Natural killer cell (primary cell): Measurements from ENCODE around the gene PASD1. TPM values are rescaled to one million over a fixed set of nuclear protein-coding genes. Genes with fewer than 3 reads are reported as not detected.

Experiments used
- ATAC-seq, 3 donors: fragments of 150-1000 bp in 2 of 3; fragments of 200-7000 bp in 1 of 3; cut with Tn5 transposase; 1 replicate in 1 of 3; 2 replicates in 2 of 3; pipeline ENCODE4 v1.10.0; 2021; ENCODE audit warnings: mild to moderate bottlenecking in 2 of 3, moderate library complexity in 2 of 3
- DNase-seq, 2 donors: peaks; one replicate each; pipeline versions ENCODE4 v3.0.0 to v3.0.0-alpha.2; 2013 to 2021; ENCODE audit warnings: mixed read lengths in 1 of 2
- H3K27ac ChIP-seq: one replicate; pipeline ENCODE4 v1.5.1; 2013; ENCODE audit warnings: mild to moderate bottlenecking, low read length
- H3K27me3 ChIP-seq: one replicate; pipeline ENCODE4 v1.6.1; 2013; ENCODE audit warnings: low read length; ENCODE audit not compliant: control insufficient read depth, insufficient read depth
- H3K36me3 ChIP-seq: one replicate; pipeline ENCODE4 v1.6.1; 2013; ENCODE audit warnings: low read length; ENCODE audit not compliant: control insufficient read depth, insufficient read depth
- H3K4me1 ChIP-seq: one replicate; pipeline ENCODE4 v1.6.1; 2013; ENCODE audit warnings: low read length; ENCODE audit not compliant: control insufficient read depth, insufficient read depth
- H3K4me3 ChIP-seq: one replicate; pipeline ENCODE4 v1.5.1; 2013; ENCODE audit warnings: low read length
- H3K9me3 ChIP-seq: one replicate; pipeline ENCODE4 v1.6.1; 2013; ENCODE audit warnings: low read length; ENCODE audit not compliant: control insufficient read depth, insufficient read depth
- H3K27ac Mint-ChIP-seq, 2 donors: one replicate each; pipeline ENCODE4 v1.8.0; 2022; ENCODE audit warnings: mild to moderate bottlenecking in 2 of 2, mixed read lengths in 2 of 2, moderate library complexity in 1 of 2
- H3K27me3 Mint-ChIP-seq, 2 donors: one replicate each; pipeline ENCODE4 v1.8.0; 2022; ENCODE audit warnings: low read depth in 2 of 2, mixed read lengths in 2 of 2
- H3K36me3 Mint-ChIP-seq: one replicate; pipeline ENCODE4 v1.8.0; 2022; ENCODE audit warnings: mixed read lengths
- H3K4me1 Mint-ChIP-seq, 2 donors: one replicate each; pipeline ENCODE4 v1.8.0; 2022; ENCODE audit warnings: mixed read lengths in 2 of 2
- H3K4me3 Mint-ChIP-seq: one replicate; pipeline ENCODE4 v1.8.0; 2022; ENCODE audit warnings: mild to moderate bottlenecking, moderate library complexity, mixed read lengths
- H3K9me3 Mint-ChIP-seq, 2 donors: one replicate each; pipeline ENCODE4 v1.8.0; 2022; ENCODE audit warnings: mixed read lengths in 2 of 2
- CTCF ChIP-seq: fragments of 200-600 bp; IDR thresholded peaks from one replicate; pipeline ENCODE4 v1.8.0; 2022; ENCODE audit warnings: antibody characterized with exemption
- WGBS: methylation state at CpG from one replicate; pipeline ENCODE4 v1.1.7; 2013; ENCODE audit warnings: missing lambda C conversion rate; ENCODE audit not compliant: insufficient coverage; 5-methylcytosine and 5-hydroxymethylcytosine counted together
- intact Hi-C: fragments of 100-400 bp; cut with micrococcal nuclease; formaldehyde crosslinking; loops from one replicate; pipeline ENCODE4 v1.14.2; 2022
- total RNA-seq, 4 donors: library from RNA; stranded (reverse); fragments of 120-200 nt in 1 of 4; gene quantifications; one replicate each; pipeline versions ENCODE4 v1.2.3 to v1.2.4, GENCODE V29; 2013 to 2022

PASD1 gene
- total RNA-seq, 3 donors from 2014 or later (not counting 1 experiment from before 2014, with no cell fraction given): not detected

DNA sequence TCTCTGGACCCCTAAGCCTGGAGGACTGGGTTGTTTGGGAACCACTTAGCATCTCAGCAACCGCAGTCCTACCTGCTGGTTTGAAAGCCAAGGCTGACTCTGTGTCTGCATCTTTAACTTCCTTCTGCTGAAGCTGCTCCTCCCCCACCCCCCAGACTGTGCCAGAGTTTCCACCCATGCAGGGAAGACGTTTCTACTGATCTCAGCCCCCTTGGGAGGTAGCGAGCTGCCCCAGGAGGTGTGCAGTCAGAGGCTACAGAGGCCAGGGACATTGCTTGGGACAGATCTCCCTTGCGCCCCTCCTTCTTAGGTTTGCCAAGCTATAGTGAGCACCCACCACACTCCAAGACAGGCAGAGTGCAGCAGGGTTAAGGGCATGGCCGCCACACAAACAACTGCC is 147.7 kb downstream of the PASD1 start:
- ATAC-seq: no peak
- Histone ChIP-seq H3K27ac (no peak overlapping the region), H3K4me1 (no peaks in the 10 kb centered on the region), H3K36me3 (no peaks in the 10 kb centered on the region), H3K9me3 (no peaks in the 10 kb centered on the region), H3K27me3 (no peaks in the 10 kb centered on the region), H3K4me3 (no peak overlapping the region)
- DNase-seq: no peak
- H3K9me3 Mint-ChIP-seq: no peaks in the 10 kb centered on the region
- no peaks in the 10 kb centered on the region for H3K36me3 Mint-ChIP-seq
- WGBS: 62% methylated on average over 5 of the region's 5 CpGs
- H3K27ac Mint-ChIP-seq: no peak overlapping the region
- intact Hi-C loops: no loop called here
- peaks cover 0 to 7% of the 10 kb centered on the region in 2 donors for H3K27me3 Mint-ChIP-seq
- no peak overlapping the region for H3K4me3 Mint-ChIP-seq
- no peak for TF ChIP-seq CTCF
- no peaks in the 10 kb centered on the region for H3K4me1 Mint-ChIP-seq

DNA sequence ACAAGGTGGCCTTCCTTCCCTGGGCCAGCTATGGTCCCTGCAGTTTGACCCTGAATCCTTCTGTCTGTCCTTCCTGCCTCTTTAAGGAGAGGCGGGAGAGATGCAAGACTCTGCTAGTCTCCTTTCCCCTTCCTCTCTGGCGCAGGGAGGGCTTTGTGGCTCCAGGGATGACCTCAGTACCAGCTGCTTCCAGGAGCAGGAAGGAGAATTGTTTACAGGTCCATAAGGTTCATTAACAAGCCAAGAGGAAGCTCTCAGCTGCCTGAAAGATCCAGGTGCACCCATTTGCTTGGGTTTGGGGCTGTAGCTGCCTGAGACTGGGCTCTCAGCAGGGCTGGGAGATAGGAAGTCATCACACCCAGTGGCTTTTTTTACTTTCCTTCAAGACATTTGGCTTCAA is 148.3 kb downstream of the PASD1 start:
- H3K27ac Mint-ChIP-seq: no peak overlapping the region
- no peaks in the 10 kb centered on the region for H3K4me1 Mint-ChIP-seq
- TF ChIP-seq CTCF: no peak
- no peaks in the 10 kb centered on the region for H3K9me3 Mint-ChIP-seq
- Histone ChIP-seq H3K9me3 (no peaks in the 10 kb centered on the region), H3K27ac (no peak overlapping the region), H3K4me3 (no peak overlapping the region), H3K36me3 (no peaks in the 10 kb centered on the region), H3K27me3 (no peaks in the 10 kb centered on the region), H3K4me1 (no peaks in the 10 kb centered on the region)
- WGBS: 45% methylated on average over 2 of the region's 2 CpGs
- no peak for ATAC-seq
- H3K36me3 Mint-ChIP-seq: no peaks in the 10 kb centered on the region
- intact Hi-C loops: no loop called here
- DNase-seq: no peak
- peaks cover 0 to 11% of the 10 kb centered on the region in 2 donors for H3K27me3 Mint-ChIP-seq
- no peak overlapping the region for H3K4me3 Mint-ChIP-seq

DNA sequence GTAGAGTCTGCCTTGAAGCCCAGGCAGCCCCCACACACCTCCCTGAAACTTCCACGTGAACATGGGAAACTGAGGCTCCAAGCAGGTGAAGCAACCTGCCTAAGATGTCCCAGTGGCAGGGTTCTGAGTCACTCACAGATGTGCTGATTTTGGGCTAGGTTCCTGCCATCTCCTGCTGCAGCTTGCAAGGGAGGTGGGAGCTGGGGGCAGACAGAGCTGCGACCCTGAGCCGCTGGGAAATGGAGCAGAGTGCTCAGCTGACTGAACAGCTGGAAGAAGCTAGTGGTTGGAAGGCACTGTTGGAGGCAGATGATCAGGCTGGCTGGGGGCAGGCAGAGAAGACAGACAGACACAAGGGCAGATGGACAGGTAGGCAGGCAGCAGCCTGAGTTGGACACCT is 148.8 kb downstream of the PASD1 start:
- ATAC-seq: no peak
- intact Hi-C loops: no loop called here
- no peak for TF ChIP-seq CTCF

DNA sequence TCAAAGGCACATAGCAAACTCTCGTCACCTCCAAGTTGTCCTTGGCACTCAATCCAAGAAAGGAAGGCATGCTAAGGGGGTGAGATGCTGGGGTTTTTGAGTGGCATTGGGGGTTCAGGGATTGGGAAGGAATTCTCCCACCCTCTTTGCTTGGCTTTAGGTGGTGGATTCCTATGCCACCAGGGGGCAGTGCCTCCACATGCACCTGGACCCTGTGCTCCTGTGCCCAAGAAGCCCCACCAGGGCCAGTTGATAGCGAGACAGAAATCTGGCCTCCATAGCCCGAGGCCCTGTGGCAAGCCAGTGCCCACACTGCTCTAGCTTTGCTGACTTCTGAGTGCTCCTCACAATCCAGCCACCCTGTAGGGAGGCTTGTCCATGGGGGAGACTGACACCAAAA is 150.4 kb downstream of the PASD1 start:
- Histone ChIP-seq H3K9me3 (no peaks in the 10 kb centered on the region), H3K27me3 (no peaks in the 10 kb centered on the region), H3K27ac (no peak overlapping the region), H3K4me3 (no peak overlapping the region), H3K36me3 (no peaks in the 10 kb centered on the region), H3K4me1 (no peaks in the 10 kb centered on the region)
- H3K9me3 Mint-ChIP-seq: no peaks in the 10 kb centered on the region
- H3K36me3 Mint-ChIP-seq: no peaks in the 10 kb centered on the region
- no peak for TF ChIP-seq CTCF
- no peaks in the 10 kb centered on the region for H3K4me1 Mint-ChIP-seq
- ATAC-seq (no peak), DNase-seq (peak in 1 of 2 donors; percentile 1)
- 61% methylated on average over 3 of the region's 3 CpGs for WGBS
- peaks cover 2 to 10% of the 10 kb centered on the region in 2 donors for H3K27me3 Mint-ChIP-seq
- intact Hi-C loops: no loop called here
- H3K27ac Mint-ChIP-seq: no peak overlapping the region
- H3K4me3 Mint-ChIP-seq: no peak overlapping the region

More for the DNA sequence above, 148.8 kb downstream of the PASD1 start:
- WGBS: 82% methylated on average over 3 of the region's 3 CpGs
- no peaks in the 10 kb centered on the region for H3K9me3 ChIP-seq
- Mint-ChIP-seq H3K27me3 (peaks cover under 1 to 16% of the 10 kb centered on the region in 2 donors), H3K9me3 (no peaks in the 10 kb centered on the region), H3K4me3 (no peak overlapping the region), H3K4me1 (no peaks in the 10 kb centered on the region), H3K36me3 (no peaks in the 10 kb centered on the region), H3K27ac (no peak overlapping the region)
- no peak overlapping the region for H3K4me3 ChIP-seq
- DNase-seq: no peak
- no peak overlapping the region for H3K27ac ChIP-seq
- H3K27me3 ChIP-seq: no peaks in the 10 kb centered on the region
- no peaks in the 10 kb centered on the region for H3K4me1 ChIP-seq
- no peaks in the 10 kb centered on the region for H3K36me3 ChIP-seq
